Keratinocyte (primary cell): ENCODE data around the gene CAMSAP1. TPM values are rescaled to one million over a fixed set of nuclear protein-coding genes. Genes with fewer than 3 reads are reported as not detected.
A peak's percentile ranks its signal among the peaks of the same experiment; 100 is the strongest.

Source experiments
- DNase-seq: peaks from one replicate; pipeline ENCODE4 v3.0.0-alpha.2; 2011; ENCODE audit warnings: low read depth, missing footprints, low spot score
- FAIRE-seq: peaks from 2 replicates; lab custom pipeline; 2011; peaks lifted over from hg19 to GRCh38; lab: Jason Lieb, UNC
- H2AFZ ChIP-seq: 2 replicates; pipeline ENCODE4 v1.6.0; 2012; ENCODE audit warnings: low read length, control low read depth, inconsistent platforms; ENCODE audit not compliant: control insufficient read depth
- H3K27ac ChIP-seq: 2 replicates; pipeline ENCODE4 v1.5.1; 2011; ENCODE audit warnings: low read length; ENCODE audit not compliant: control insufficient read depth, insufficient read depth
- H3K27me3 ChIP-seq: 3 replicates; pipeline ENCODE4 v1.6.0; 2011; ENCODE audit warnings: low read length; ENCODE audit not compliant: control insufficient read depth, insufficient read depth; ENCODE audit errors: extremely low read depth
- H3K36me3 ChIP-seq, 2 experiments: 2 replicates in 1 of 2; 3 replicates in 1 of 2; pipeline ENCODE4 v1.5.1; 2011; ENCODE audit warnings: low read length in 2 of 2, mild to moderate bottlenecking in 1 of 2; ENCODE audit not compliant: control insufficient read depth in 2 of 2, insufficient read depth in 2 of 2; ENCODE audit errors: extremely low read depth in 1 of 2
- H3K4me1 ChIP-seq: 3 replicates; pipeline ENCODE4 v1.5.1; 2011; ENCODE audit warnings: low read length; ENCODE audit not compliant: control insufficient read depth, insufficient read depth; ENCODE audit errors: extremely low read depth
- H3K4me2 ChIP-seq: 3 replicates; pipeline ENCODE4 v1.6.0; 2011; ENCODE audit warnings: low read depth, low read length; ENCODE audit not compliant: control insufficient read depth, insufficient read depth; ENCODE audit errors: extremely low read depth
- H3K4me3 ChIP-seq, 3 experiments: fragments of 200-600 bp in 1 of 3; sonication (generic) in 1 of 3; 2 replicates in 2 of 3; 3 replicates in 1 of 3; pipeline ENCODE4 v1.5.1; 2011 to 2016; ENCODE audit warnings: low read length in 3 of 3, mild to moderate bottlenecking in 3 of 3, control low read depth in 2 of 3, inconsistent platforms in 1 of 3, low read depth in 1 of 3, mixed read lengths in 1 of 3, mixed run types in 1 of 3, moderate library complexity in 1 of 3; ENCODE audit not compliant: control insufficient read depth in 2 of 3, insufficient read depth in 2 of 3; ENCODE audit errors: extremely low read depth in 1 of 3
- H3K79me2 ChIP-seq: 2 replicates; pipeline ENCODE4 v1.6.0; 2012; ENCODE audit warnings: low read length; ENCODE audit not compliant: control insufficient read depth, insufficient read depth
- H3K9ac ChIP-seq: 3 replicates; pipeline ENCODE4 v1.6.0; 2011; ENCODE audit warnings: low read length; ENCODE audit not compliant: control insufficient read depth, insufficient read depth; ENCODE audit errors: extremely low read depth
- H3K9me1 ChIP-seq: 3 replicates; pipeline ENCODE4 v1.6.0; 2011; ENCODE audit warnings: low read length; ENCODE audit not compliant: control insufficient read depth, insufficient read depth; ENCODE audit errors: extremely low read depth
- H3K9me3 ChIP-seq: 2 replicates; pipeline ENCODE4 v1.5.1; 2012; ENCODE audit warnings: low read depth, low read length; ENCODE audit not compliant: control insufficient read depth
- H4K20me1 ChIP-seq: 3 replicates; pipeline ENCODE4 v1.6.0; 2011; ENCODE audit warnings: low read length; ENCODE audit not compliant: control insufficient read depth, insufficient read depth; ENCODE audit errors: extremely low read depth
- CTCF ChIP-seq, 3 experiments: IDR thresholded peaks in 1 of 3; conservative IDR thresholded peaks in 1 of 3; optimal IDR thresholded peaks in 1 of 3; 2 replicates in 2 of 3; 3 replicates in 1 of 3; pipeline versions ENCODE3 to v1.5.1; 2011; ENCODE audit warnings: low read length in 3 of 3, mild to moderate bottlenecking in 3 of 3, moderate library complexity in 2 of 3, control low read depth in 1 of 3, inconsistent platforms in 1 of 3; ENCODE audit not compliant: insufficient read depth in 2 of 3; ENCODE audit errors: extremely low read depth in 1 of 3
- EZH2 ChIP-seq: IDR thresholded peaks from one replicate; pipeline ENCODE4 v1.6.1; 2012; ENCODE audit warnings: inconsistent platforms, mild to moderate bottlenecking, low read length, moderate library complexity
- dilution Hi-C: fragments of 300-500 bp; cut with MboI; formaldehyde crosslinking; loops from one replicate; pipeline ENCODE4 v1.7.0; 2020; ENCODE audit warnings: low sequenced_read_pairs; ENCODE audit not compliant: extremely low pct_ligation_motif_present
- polyA plus RNA-seq, 5 experiments: library from polyadenylated mRNA; depleted of rRNA in 3 of 5; stranded (reverse) in 3 of 5; stranded (forward) in 1 of 5; unstranded in 1 of 5; fragments of >200 nt; gene quantifications; 1 replicate in 1 of 5; 2 replicates in 3 of 5; 3 replicates in 1 of 5; pipeline versions ENCODE4 v1.2.1 to v1.2.3, GENCODE V29; 2011 to 2012; ENCODE audit warnings: missing spikeins in 2 of 5, low read depth in 1 of 5, low replicate concordance in 1 of 5

CAMSAP1 gene
- polyA plus RNA-seq, 1 donor (not counting 4 experiments of a cell fraction or from before 2014, with no cell fraction given): 8.3 TPM

- H2AFZ ChIP-seq: no peak overlapping the region
- H3K4me3 ChIP-seq: no peak overlapping the region
- peaks cover 24 to 26% of the 10 kb centered on the region in 2 experiments for H3K36me3 ChIP-seq
- TF ChIP-seq EZH2 (no peak), CTCF (optimal IDR thresholded peaks at IDR 0.05 in 1 of 3, IDR thresholded peaks at IDR 0.05 in 1 of 3, conservative IDR thresholded peaks at IDR 0.05 in 1 of 3; ENCODE audit: extremely low read depth in 1 of 3, insufficient read depth in 2 of 3, low read length in 3 of 3) (no peak)
- H3K9ac ChIP-seq: no peak overlapping the region
- dilution Hi-C loops: no loop called here
- H3K4me1 ChIP-seq: peaks cover 31% of the 10 kb centered on the region
- peaks cover 5% of the 10 kb centered on the region for H3K9me3 ChIP-seq
- H3K9me1 ChIP-seq: peaks cover 2% of the 10 kb centered on the region
- DNase-seq (no peak), FAIRE-seq (no peak)
- no peak overlapping the region for H3K27ac ChIP-seq
- H3K27me3 ChIP-seq: no peaks in the 10 kb centered on the region
- H3K4me2 ChIP-seq: peak overlapping the region; percentile 70
- no peaks in the 10 kb centered on the region for H4K20me1 ChIP-seq
- peaks cover 19% of the 10 kb centered on the region for H3K79me2 ChIP-seq
These were observed 2.0 kb upstream of the CAMSAP1 start for GRCh38 chr9:135909371-135909770.

GRCh38 chr9:135908754-135909204, 1.4 kb upstream of the CAMSAP1 start:
- peaks cover 24% of the 10 kb centered on the region for H3K79me2 ChIP-seq
- peaks cover 32% of the 10 kb centered on the region for H3K4me1 ChIP-seq
- H3K4me2 ChIP-seq: peak overlapping the region; percentile 70
- no peaks in the 10 kb centered on the region for H4K20me1 ChIP-seq
- H2AFZ ChIP-seq: no peak overlapping the region
- H3K36me3 ChIP-seq: peaks cover 24 to 26% of the 10 kb centered on the region in 2 experiments
- peak overlapping the region in 1 of 3 experiments; percentile 66 for H3K4me3 ChIP-seq
- TF ChIP-seq CTCF (optimal IDR thresholded peaks at IDR 0.05 in 1 of 3, IDR thresholded peaks at IDR 0.05 in 1 of 3, conservative IDR thresholded peaks at IDR 0.05 in 1 of 3; ENCODE audit: extremely low read depth in 1 of 3, insufficient read depth in 2 of 3, low read length in 3 of 3) (no peak), EZH2 (no peak)
- FAIRE-seq: no peak
- peaks cover 3% of the 10 kb centered on the region for H3K9me3 ChIP-seq
- dilution Hi-C loops: no loop called here
- no peak overlapping the region for H3K9ac ChIP-seq
- H3K27me3 ChIP-seq: no peaks in the 10 kb centered on the region
- H3K27ac ChIP-seq: no peak overlapping the region
- peaks cover 2% of the 10 kb centered on the region for H3K9me1 ChIP-seq
- DNase-seq: no peak
